Activated CD8-positive, alpha-beta memory T cell treated with anti-CD3 and anti-CD28 coated beads for 36 hours (primary cell): ENCODE measurements around the gene NDN. TPM values are rescaled to one million over a fixed set of nuclear protein-coding genes. Genes with fewer than 3 reads are reported as not detected.
"Not testable (repeated sequence)": the region's sequence is repeated elsewhere in the genome, so short reads cannot be mapped to it uniquely, and the experiment has no call there.

Experiments
- CTCF ChIA-PET: fragments of 350-600 bp; sonication (Branson Sonifier 250); formaldehyde crosslinking; loops from one replicate; lab custom pipeline; 2021; ENCODE audit warnings: antibody characterized with exemption; lab: Charles Lee
- POLR2A ChIA-PET: fragments of 350-600 bp; sonication (Branson Sonifier 250); formaldehyde crosslinking; loops from one replicate; lab custom pipeline; 2021; ENCODE audit warnings: antibody characterized with exemption; lab: Charles Lee
- total RNA-seq, 2 experiments: library from RNA; stranded (reverse); gene quantifications; one replicate each; pipeline ENCODE4 v1.2.3, GENCODE V29; 2021

The NDN gene, protein sequence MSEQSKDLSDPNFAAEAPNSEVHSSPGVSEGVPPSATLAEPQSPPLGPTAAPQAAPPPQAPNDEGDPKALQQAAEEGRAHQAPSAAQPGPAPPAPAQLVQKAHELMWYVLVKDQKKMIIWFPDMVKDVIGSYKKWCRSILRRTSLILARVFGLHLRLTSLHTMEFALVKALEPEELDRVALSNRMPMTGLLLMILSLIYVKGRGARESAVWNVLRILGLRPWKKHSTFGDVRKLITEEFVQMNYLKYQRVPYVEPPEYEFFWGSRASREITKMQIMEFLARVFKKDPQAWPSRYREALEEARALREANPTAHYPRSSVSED
- 1 to 10 TPM; 1.3 to 1.4 TPM for total RNA-seq

DNA sequence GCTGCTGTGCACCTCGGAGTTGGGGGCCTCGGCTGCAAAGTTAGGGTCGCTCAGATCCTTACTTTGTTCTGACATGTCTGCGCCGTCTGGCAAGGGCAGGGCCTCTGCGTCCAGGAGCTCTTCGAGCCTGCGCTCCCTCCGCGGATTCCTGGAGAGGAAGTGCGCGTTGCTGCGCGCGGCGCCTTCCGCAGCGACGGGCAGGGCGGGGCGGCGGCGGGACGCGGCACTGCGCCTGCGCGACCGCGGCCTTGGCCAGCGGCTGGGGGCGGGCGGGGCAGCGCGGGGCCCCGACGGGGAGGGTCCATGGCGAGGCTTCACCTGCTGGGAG is at the start of gene NDN:
Gene NDN, minus strand, starts transcription at position 163 of the 328 bp plus-strand sequence. Its CDS starts 88 bp downstream, at position 75.
- ChIA-PET CTCF (no interaction called here), POLR2A (no interaction called here)

DNA sequence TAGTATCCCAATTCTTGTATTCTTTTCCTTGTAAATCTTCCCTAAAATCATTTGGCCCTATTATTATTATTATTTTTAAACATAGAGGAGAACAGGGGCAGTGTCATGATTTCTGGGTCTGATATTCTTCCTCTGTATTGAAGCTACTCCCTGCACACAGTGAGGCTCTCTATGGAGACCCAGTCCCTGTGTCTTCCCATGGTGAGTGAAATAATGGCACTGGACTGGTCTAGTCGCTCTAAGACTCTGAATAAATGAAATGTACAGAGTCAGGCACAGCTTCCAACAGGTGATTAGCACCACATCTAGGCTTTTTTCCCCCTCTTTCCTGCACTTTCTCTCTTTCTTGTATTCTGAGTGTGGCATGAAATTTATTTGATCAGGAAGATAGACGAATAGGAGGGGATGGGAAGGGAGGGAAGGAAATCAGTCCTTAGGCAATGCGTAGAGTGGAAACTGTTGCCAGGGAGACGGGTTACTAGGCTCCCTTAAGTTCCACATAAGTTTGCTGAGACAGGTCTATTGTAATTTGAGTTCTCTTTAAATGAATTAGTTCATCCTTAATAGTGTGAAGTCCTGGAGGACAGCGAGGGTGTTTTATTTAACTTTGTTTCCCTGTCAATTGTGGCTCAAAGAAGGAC is 49.0 kb upstream of the NDN start:
- CTCF ChIA-PET: interaction anchor here (1.1 kb wide), 1 partner anchor 10 kb away, joined by 3 read pairs; no protein-coding TSS in a partner anchor
- POLR2A ChIA-PET: no interaction called here

DNA sequence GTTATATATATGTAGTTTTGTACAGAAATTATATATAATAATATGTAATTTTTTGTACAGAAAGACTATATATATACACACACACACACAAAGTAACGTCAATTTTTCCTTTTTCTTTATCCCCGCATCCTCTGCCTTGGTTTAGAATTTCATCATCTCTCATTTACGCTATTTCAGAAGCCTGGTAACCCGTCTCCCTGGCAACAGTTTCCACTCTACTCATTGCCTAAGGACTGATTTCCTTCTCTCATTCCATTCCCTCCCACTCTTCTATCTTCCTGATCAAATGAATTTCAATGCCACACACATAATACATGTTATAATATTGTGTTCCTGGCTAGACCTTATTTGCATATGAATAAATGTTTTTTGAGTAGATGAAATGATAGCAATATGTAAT is 47.8 kb upstream of the NDN start:
- ChIA-PET POLR2A (no interaction called here), CTCF (no interaction called here)

DNA sequence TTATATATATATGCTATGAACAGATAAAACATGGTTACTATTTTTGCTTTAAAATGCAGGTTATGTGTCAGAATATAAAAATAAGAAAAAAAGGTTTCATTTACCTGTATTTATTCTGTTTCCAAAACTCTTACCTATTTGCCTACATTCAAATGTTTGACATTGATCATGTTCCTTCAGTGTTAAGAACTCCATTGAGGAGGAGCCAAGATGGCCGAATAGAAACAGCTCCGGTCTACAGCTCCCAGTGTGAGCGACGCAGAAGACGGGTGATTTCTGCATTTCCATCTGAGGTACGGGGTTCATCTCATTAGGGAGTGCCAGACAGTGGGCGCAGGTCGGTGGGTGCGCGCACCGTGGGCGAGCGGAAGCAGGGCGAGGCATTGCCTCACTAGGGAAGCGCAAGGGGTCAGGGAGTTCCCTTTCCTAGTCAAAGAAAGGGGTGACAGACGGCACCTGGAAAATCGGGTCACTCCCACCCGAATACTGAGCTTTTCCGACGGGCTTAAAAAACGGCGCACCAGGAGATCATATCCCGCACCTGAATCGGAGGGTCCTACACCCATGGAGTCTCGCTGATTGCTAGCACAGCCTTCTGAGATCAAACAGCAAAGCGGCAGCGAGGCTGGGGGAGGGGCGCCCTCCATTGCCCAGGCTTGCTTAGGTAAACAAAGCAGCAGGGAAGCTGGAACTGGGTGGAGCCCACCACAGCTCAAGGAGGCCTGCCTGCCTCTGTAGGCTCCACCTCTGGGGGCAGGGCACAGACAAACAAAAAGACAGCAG is 27.0 kb upstream of the NDN start:
- CTCF ChIA-PET: not testable (repeated sequence)

DNA sequence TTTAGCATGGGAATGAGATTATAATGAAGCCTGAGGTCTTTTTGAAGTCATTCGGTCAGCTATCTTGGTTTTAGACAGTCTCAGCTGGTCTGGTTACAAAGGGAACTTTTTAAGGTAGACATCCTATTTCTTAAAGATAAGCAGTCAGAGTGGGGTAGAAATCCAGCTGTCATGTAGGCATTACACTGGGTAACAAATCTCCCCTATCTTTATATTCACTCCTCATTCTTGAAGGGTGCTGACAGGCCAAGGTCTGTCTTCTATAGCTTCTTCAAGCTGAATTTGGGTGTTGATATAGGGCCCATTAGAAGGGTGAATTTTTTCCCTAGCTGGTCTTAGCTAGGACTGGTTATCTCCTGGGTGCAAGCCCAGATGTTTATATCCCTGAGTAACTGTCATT is 21.2 kb upstream of the NDN start:
- ChIA-PET CTCF (no interaction called here), POLR2A (no interaction called here)

More for the DNA sequence above, 27.0 kb upstream of the NDN start:
- POLR2A ChIA-PET: not testable (repeated sequence)

DNA sequence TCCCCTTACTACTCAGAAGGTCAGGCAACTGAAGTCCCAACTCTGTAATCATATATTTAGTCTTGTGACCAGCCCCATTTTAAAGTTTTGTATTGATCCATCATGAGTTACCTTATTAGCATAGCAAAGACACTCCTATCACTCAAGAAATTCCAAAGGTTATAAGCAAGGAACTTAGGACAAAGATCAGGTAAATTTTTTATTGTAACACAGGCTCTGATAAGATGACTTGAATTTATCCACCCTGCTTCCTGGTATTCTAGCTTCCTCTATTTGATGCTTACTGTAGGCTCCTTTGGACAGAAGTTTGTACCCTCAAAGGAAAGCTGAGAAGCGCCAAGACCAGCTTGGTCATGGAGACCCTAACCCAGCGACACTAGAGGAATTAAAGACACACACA is 8.2 kb upstream of the NDN start:
- ChIA-PET CTCF (no interaction called here), POLR2A (no interaction called here)

DNA sequence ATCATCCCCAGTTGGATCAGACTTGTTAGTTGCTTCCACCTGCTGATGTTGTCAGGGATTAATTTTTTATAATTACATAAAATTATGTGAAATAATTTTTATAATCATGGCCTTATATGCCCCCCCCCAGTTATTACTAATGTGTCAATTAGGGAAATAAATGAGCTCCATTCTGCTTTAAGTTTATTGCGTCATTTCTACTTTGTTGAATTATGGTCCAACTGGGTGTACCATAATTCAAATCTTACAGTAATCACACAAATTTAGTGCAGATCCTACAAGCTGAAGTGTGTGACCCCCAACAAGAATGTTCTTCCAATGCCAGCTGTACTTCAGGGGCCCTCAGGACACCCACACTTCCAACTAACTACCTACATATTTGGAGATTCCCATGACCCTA is 7.5 kb upstream of the NDN start:
- CTCF ChIA-PET: no interaction called here

DNA sequence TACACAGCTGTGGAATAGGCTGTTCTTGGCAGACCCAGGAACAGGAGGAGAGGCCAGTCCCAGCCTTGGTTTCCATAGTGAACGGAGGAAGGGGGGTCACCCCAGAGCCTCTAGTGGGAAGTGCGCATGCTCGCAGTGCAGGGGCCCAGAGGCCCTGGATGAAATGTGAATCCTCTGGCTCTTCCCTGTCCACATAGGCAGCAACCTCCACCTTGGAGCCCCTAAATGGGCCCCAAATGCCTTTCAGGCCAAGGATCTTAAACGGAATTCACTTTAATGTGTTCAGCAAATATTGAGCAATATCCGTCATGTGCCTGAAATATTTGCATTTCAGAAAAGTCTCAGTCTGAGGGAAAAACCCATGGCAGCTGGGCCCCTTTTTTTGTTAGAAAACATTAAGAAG is 3.3 kb upstream of the NDN start:
- ChIA-PET POLR2A (no interaction called here), CTCF (no interaction called here)

More for the DNA sequence above, 7.5 kb upstream of the NDN start:
- POLR2A ChIA-PET: no interaction called here

DNA sequence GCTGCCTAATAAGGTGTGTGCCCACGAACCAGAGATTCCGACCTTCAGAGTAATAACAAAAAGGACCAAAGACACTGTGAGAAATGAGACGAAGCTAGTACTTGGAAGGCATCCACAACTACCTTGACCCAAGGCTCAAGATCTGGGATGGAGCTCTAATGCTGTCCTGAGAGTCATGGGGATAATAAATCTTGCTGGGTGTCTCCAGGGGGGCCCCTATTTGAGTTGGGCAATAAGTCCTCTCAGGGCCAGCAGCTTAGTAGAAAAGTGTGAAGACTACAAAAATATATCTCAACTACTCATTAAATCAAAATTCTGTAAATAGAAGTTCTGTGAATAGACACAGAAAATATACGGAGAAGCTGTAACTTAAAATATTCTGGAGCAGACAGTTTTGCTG is 2.9 kb upstream of the NDN start:
- CTCF ChIA-PET: no interaction called here

DNA sequence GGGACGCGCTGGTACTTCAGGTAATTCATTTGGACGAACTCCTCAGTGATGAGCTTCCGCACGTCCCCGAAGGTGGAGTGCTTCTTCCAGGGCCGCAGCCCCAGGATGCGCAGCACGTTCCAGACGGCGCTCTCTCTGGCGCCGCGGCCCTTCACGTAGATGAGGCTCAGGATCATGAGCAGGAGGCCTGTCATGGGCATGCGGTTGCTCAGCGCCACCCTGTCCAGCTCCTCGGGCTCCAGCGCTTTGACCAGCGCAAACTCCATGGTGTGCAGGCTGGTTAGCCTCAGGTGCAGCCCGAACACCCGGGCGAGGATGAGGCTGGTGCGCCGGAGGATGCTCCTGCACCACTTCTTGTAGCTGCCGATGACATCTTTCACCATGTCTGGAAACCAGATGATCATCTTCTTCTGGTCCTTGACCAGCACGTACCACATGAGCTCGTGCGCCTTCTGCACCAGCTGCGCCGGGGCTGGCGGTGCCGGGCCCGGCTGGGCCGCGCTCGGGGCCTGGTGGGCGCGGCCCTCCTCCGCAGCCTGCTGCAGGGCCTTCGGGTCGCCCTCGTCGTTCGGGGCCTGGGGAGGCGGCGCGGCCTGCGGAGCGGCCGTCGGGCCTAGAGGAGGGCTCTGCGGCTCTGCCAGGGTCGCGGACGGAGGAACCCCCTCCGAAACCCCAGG is 501 bp downstream of the NDN start:
- POLR2A ChIA-PET: no interaction called here
- CTCF ChIA-PET: no interaction called here

More for the DNA sequence above, 2.9 kb upstream of the NDN start:
- POLR2A ChIA-PET: no interaction called here

DNA sequence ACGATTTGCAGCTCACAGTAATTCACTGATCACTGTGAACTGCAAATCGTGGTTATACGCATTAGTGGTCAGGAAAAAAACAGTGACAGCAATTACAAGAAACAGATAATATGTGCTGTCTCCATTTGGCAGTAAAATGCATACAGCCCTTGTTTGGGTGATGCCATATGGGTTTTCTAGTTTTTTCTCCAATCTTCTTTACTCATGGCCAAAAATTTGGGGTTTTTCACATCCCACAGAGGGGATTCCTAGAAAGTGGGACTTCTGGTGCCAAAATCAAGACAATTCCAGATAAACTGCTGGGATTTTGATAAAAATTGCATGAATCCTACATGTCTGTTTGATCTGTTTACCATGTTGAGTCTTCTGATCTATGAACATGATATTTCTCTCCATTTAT is 15.6 kb downstream of the NDN start:
- ChIA-PET CTCF (no interaction called here), POLR2A (no interaction called here)

DNA sequence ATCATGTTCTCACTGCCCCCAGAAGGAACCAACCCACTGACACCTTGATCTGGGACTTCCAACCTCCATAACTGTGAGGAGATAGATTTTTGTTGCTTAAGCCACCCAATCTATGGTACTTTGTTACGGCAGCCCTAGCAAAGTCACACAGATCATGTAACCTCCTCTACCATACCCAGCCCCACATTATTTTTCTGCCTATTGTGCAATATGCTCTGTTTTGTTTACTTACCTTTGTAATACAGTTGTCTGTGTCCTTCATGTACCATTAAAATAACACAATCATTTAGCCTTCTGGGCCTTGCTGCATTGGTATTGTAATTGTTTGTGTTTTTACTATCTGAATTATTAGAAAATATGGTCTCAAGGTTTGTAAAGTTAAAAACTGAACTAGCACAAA is 16.1 kb downstream of the NDN start:
- ChIA-PET POLR2A (no interaction called here), CTCF (no interaction called here)

DNA sequence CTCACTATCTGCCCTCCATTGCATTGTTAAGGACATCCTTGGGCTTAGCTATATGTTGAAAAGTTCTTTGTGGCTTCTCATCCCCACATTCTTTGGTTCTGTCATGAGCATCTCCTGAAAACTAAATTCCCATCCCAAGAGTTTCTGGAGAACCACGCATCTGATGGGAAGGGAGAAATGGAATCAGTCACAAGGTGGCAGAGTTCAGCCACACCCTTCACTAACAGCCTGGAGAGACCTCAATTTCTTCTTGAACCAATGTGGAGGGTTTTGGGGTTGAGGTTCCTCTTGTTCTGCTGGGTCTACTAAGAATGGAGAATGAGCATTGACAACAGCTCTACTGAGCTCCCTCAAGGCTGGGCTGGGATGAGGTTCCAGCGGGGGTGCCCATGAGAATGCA is 23.9 kb downstream of the NDN start:
- CTCF ChIA-PET: no interaction called here

DNA sequence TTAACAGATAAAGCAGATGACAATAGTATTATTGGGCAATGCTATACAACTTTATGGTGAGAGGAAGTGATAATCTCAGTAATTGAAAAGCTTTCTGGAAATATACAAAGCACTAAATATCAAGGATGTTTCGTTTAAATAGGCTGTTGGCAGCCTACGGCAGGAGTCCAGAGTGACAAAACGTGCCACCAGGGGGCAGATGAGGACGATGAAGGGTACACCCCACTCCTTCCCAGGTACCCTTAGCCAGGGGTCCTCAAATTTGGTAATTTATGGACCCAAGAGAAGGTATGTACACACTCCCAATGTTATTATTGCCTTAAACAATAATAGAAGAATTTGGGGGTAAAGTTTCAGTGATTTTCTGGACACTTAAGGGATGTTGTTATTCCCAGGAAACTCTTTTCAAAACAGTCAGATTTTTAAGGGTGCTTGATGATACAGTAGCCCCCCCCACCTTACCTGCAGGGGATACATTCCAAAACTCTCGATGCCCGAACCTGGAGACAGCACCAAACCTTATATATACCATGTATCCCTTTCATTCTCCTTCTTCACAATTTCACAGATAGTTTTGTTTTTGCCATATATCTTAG is 38.1 kb downstream of the NDN start:
- CTCF ChIA-PET: no interaction called here

More for the DNA sequence above, 23.9 kb downstream of the NDN start:
- POLR2A ChIA-PET: no interaction called here

DNA sequence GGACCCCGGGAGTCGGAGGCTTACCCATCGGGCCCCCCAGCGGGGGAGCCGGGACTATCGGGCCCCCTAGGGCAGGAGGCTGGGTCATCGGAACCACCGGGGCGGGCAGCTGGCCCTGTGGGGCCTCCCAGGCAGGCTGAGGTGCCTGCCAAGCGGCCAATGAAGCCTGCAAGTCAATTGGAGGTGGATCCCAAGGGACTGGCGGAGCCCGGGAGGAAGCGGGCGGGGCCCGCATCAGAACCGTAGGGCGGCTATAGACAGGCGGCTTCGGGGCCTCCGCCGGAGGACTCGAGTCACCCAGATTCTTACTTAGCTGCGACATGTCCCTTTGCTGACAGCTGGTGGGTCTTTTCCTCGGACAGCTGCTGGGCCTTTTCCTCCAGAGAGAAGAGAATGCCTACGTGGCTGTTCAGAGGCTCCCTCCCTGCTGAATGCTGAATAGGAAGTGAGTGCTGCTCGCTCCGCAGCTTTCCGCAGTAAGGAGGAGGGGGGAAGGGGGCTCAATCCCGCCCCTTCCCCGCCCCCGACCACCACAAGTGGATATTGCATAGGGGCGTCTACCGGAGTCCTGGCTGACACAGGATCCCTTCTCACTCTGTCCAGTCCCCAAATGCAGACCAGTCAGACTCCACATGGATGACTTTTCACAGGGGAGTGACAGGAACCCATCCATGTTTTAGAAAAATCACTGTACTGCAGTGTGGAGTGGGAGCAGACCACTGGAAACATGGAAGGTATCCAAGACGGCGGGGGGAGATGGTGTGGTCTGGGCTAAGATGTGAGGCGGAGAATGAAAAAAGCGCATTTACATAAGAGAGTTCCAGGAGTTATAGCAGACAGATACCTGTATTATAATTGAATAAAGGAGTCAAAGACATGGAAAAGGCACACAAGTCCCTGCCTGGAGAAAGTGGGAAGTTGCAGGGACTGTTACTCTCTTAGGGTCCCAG is 39.4 kb downstream of the NDN start, which contains the start of gene MAGEL2:
Gene MAGEL2, minus strand, starts transcription at position 447 of the 950 bp plus-strand sequence. Its CDS starts 125 bp downstream, at position 322.
- POLR2A ChIA-PET: no interaction called here
- CTCF ChIA-PET: no interaction called here

More for the DNA sequence above, 38.1 kb downstream of the NDN start:
- POLR2A ChIA-PET: no interaction called here

DNA sequence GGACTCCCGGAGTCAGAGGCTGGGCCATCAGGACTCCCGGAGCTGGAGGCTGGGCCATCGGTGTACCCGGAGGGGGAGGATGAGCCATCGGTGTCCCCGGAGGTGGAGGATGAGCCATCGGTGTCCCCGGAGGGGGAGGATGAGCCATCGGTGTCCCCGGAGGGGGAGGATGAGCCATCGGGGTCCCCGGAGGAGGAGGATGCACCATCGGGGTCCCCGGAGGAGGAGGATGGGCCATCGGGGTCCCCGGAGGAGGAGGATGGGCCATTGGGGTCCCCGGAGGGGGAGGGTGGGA is 40.2 kb downstream of the NDN start:
- ChIA-PET CTCF (no interaction called here), POLR2A (no interaction called here)

DNA sequence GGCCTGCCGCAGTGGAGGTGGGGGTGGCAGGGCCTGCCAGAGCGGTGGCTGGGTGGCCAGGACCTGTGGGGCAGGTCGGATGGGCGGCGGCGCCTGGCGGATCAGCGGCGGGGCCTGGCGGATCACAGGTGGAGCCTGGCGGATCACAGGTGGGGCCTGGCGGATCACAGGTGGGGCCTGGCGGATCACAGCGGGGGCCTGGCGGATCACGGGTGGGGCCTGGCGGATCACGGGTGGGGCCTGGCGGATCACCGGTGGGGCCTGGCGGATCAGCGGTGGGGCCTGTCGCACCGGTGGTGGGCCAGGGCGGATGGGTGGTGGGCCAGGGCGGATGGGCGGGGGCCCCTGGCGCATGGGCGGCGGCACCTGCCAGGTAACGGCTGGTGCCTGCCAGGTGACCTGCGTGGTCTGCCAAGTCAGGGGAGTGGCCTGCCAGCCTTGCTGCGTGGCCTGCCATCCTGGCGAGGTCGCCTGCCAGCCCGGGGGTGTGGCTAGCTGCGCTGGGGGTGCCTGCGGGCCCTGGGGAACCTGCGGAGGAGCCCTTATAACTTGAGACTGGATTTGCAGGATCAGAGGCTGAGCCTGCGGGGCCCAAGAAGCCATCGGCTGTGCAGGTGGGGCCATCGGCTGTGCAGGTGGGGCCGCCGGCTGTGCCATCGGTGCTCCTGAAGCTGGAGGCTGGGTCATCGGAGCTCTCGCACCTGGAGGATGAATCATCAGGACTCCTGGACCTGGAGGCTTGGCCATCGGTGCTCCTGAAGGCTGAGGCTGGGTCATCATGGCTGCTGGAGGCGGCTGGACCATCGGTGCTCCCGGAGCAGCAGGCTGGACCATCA is 40.7 kb downstream of the NDN start:
- ChIA-PET POLR2A (no interaction called here), CTCF (no interaction called here)
